GM12874 (cell line): ENCODE measurements around the gene SH3D21.

Experiments
- TF ChIP-seq, protein P1 (sequence below): IDR thresholded peaks from 2 replicates; pipeline ENCODE4 v1.5.1; 2011; ENCODE audit warnings: low read depth, mild to moderate bottlenecking, control low read depth, low read length, moderate library complexity; ENCODE audit not compliant: insufficient read depth

SH3D21 gene

DNA sequence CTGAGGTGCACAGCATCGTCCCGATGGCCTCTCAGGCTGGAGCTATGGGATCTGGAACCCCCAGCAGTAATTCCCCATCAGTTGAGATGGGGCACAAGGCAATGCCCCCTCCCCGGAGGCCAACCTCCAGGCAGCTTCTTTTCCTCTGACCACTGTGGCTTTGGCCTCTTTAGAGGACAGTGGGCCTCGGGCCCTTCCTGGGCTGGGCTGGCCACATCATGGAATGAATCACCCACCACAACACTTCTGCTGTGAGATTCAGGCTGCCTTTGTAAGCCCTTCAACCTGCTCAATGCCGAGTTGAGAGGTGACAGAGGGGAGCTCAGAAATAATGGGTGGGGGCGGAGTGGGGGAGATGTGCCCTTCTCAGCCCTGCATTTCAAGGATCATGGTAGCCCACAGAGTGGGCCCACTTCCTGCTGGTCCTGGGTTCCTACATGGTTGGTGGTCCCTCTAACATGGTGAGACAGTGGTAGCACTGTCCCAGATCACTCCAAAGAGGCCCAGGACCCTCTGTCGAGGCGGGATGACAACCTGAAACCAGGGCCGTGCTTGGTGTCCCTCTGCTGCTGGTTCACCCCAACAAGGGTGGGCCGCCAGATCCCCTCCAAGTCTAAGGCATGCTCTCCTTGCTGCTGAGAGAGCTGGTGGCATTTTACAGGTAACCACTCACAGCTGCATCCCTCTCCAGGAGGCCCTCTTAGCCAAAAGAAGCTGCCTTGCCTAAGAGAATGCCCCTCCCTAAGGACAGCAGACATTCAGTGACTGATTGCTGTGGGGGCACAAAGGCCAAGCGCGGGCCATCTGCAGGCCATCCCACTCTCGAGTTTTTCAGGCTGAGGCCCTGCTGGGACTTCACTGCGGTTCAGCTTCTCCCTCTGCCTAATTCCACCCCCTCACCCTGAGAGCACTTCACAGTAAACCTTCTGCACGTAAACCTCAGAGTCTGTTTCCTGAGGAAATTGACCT, 47.0 kb downstream of the SH3D21 start:
- TF ChIP-seq, protein P1, sequence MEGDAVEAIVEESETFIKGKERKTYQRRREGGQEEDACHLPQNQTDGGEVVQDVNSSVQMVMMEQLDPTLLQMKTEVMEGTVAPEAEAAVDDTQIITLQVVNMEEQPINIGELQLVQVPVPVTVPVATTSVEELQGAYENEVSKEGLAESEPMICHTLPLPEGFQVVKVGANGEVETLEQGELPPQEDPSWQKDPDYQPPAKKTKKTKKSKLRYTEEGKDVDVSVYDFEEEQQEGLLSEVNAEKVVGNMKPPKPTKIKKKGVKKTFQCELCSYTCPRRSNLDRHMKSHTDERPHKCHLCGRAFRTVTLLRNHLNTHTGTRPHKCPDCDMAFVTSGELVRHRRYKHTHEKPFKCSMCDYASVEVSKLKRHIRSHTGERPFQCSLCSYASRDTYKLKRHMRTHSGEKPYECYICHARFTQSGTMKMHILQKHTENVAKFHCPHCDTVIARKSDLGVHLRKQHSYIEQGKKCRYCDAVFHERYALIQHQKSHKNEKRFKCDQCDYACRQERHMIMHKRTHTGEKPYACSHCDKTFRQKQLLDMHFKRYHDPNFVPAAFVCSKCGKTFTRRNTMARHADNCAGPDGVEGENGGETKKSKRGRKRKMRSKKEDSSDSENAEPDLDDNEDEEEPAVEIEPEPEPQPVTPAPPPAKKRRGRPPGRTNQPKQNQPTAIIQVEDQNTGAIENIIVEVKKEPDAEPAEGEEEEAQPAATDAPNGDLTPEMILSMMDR, result no peak

DNA sequence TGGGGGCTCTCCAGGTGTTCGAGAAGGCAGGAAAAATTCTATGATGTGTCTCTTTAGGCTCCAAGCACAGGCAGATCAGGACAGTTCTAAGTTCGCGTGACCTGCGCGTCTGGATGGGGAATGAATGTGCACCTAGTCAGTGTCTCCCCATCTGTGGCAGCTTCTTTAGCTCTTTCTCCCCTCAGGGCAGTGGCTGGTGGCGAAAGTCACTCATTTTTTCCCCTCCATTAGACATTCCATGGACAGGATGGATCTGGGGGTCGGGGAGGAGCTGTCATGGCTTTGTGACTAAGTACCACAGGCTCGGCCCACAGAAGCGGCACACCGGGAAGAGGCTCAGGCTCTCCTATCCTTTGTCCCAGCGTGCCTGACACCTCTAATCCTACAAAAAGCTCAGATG, 48.3 kb downstream of the SH3D21 start:
- TF ChIP-seq, protein P1, result no peak

- TF ChIP-seq, protein P1, result no peak
Measured at GRCh38 chr1:36355811-36356210, 49.6 kb downstream of the SH3D21 start.

DNA sequence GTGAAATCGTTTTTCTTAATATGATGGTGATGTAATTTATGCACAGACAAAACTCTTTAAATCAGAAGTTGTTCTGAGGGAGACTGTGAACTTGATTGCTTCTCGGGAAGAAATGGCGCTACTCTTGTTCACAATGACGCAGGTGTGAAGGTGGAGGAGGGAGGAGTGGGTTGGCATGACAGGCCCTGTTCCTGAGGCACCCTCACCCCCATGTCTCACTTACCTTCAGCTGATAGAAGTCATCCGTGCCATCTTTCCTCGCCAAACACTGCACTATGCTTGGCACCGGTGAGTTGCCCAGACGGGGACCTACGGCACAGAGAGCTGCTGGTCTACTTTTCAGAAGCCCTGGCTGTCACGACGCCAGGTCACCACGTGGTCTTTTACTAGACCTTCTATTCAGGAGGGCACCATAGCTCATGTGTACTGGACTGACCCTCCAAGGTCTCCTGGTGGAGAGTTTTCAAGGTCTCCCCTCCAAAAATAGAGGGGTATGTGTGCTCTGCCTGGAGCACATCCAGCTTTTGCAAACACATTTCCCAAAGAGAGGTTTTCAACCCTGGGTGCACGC, 52.4 kb downstream of the SH3D21 start:
- TF ChIP-seq, protein P1, result no peak

DNA sequence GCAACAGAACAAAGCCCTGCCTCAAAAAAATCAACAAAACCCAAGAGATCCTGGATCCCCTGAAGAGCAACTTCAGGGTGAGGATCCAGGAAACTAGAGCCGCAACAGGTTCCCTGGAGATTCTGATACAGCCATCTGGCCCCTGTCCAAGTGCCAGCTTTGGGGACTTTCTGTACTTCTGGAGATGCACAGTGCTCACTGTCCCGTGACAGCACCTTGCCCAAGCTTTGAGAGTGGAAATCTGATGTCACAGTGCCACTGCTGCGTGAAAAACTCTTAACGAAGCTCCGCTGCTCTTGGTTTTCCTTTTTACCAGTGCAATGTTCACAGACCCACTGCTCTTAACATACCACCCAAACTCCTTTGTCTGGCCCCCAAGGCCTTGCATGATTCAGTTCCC, 53.2 kb downstream of the SH3D21 start:
- TF ChIP-seq, protein P1, result no peak

DNA sequence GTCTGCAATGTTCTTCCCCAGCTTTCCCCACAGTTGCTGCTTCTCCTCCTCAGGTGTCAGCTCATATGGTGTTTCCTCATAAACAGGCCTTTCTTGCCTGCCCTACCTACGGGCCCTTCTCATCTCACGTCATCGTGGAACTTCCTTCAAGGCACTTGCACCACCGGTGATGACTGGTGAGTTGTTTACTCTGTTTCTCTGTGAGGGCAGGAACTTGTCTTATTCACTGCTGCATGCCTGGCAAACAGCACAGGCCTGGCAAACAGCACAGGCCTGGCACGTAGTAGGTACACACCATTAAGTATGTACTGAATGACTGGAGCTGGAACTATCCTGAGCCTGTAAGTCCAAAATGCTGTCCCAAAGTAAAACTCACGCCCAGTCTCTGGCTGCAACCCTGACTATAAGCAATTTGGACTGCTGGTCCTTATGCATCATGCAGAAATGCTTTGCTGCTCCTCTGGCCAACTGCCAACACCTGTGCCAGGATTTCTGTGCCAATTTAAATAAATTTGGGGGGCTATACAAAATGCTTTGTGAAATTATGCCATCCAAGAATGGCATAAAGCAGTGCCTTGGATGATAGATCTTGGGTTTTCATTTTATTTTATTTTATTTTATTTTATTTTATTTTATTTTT, 53.9 kb downstream of the SH3D21 start:
- TF ChIP-seq, protein P1, result no peak

GRCh38 chr1:36365381-36365780, 59.2 kb downstream of the SH3D21 start:
- TF ChIP-seq, protein P1, result no peak
